Adipocyte (in vitro differentiated cells): ENCODE data around the gene SORCS2.
"Not testable (repeated sequence)": the region's sequence is repeated elsewhere in the genome, so short reads cannot be mapped to it uniquely, and the experiment has no call there.

Source experiments
- DNase-seq: peaks from one replicate; pipeline ENCODE4 v3.0.0-alpha.2; 2015; ENCODE audit warnings: low read depth
- H3K27me3 ChIP-seq: replicated peaks from 2 replicates; pipeline ENCODE4 v1.7.0; 2013; ENCODE audit warnings: mild to moderate bottlenecking, low read length, moderate library complexity; ENCODE audit not compliant: control insufficient read depth, insufficient read depth
- H3K36me3 ChIP-seq: 2 replicates; pipeline ENCODE4 v1.7.0; 2013; ENCODE audit warnings: low read length, mild to moderate bottlenecking, moderate library complexity; ENCODE audit not compliant: control insufficient read depth, insufficient read depth, severe bottlenecking
- H3K4me1 ChIP-seq: 2 replicates; pipeline ENCODE4 v1.7.0; 2013; ENCODE audit warnings: mild to moderate bottlenecking, low read length, moderate library complexity; ENCODE audit not compliant: control insufficient read depth, insufficient read depth
- H3K4me3 ChIP-seq: 2 replicates; pipeline ENCODE4 v1.7.0; 2013; ENCODE audit warnings: mild to moderate bottlenecking, low read length, moderate library complexity
- H3K9ac ChIP-seq: 2 replicates; pipeline ENCODE4 v1.7.0; 2013; ENCODE audit warnings: mild to moderate bottlenecking, low read length, moderate library complexity
- H3K9me3 ChIP-seq: 2 replicates; pipeline ENCODE4 v1.7.0; 2013; ENCODE audit warnings: mild to moderate bottlenecking, low read length, moderate library complexity; ENCODE audit not compliant: control insufficient read depth

Gene SORCS2

DNA sequence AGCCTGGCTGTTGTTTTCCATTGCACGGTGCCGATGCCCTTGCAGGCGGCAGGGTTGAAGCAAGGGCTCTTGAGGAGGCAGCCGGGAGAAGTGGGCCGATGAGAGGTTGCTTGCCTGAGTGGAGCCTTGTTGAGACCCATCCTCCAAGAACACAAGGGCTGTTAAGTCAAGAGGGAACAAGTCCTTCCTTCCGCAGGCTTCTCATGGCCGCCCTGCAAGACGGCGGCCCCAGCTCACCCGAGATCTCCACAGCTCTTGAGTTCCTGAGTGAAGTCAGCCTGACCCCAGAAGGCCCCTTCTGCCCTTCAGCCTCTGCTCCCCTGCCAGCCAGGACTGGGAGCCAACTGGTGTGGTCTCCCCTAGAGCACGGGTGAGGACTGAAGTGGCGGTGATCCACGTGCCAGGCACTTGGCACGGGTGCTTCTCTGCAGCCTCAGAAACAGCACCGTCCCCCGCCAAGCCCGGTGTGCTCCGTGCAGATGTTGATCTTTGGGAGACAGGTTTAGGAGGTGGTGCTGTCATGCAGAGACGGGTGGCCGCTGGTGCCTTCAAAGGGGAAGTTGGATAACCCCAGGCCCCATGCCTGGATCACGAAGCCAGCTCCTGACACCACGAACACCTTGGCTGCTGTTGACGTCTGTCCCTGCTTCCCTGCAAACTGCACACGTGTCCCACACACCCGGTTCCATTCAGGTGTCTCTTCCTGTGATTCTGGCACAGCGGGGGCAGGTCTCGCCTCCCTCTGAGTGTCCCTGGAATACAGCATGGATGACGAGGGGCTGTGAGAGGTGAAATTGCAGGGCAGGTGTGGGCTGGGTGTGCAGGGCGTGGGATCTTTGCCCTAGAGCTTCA, 406.8 kb downstream of the SORCS2 start:
- DNase-seq, result no peak
- H3K4me1 ChIP-seq, result no peaks in the 10 kb centered on the region
- H3K36me3 ChIP-seq, result no peaks in the 10 kb centered on the region
- no peaks in the 10 kb centered on the region for H3K9me3 ChIP-seq
- H3K4me3 ChIP-seq, result no peak overlapping the region
- peaks cover 3% of the 10 kb centered on the region for H3K27me3 ChIP-seq
- H3K9ac ChIP-seq, result no peak overlapping the region

DNA sequence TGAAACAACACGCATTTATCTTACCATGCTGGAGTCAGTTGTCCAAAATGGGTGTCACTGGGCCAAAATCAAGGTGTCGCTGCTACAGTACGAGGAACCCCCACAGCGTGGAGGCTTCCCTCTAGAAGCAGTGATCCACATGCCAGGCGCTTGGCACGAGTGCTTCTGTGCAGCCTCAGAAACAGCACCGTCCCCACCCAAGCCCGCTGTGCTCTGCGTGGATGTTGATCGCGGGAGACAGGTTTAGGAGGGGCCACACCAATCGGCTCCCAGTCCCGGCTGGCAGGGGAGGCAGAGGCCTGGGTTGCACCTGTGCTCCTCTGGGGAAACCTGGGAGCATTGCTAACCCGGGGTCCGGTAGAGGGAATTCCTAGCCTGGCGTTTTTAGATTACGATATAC, 407.9 kb downstream of the SORCS2 start:
- no peaks in the 10 kb centered on the region for H3K36me3 ChIP-seq
- DNase-seq, result no peak
- H3K4me3 ChIP-seq, result no peak overlapping the region
- no peak overlapping the region for H3K9ac ChIP-seq
- H3K9me3 ChIP-seq, result peaks cover 6% of the 10 kb centered on the region
- H3K4me1 ChIP-seq, result no peaks in the 10 kb centered on the region
- no peaks in the 10 kb centered on the region for H3K27me3 ChIP-seq

DNA sequence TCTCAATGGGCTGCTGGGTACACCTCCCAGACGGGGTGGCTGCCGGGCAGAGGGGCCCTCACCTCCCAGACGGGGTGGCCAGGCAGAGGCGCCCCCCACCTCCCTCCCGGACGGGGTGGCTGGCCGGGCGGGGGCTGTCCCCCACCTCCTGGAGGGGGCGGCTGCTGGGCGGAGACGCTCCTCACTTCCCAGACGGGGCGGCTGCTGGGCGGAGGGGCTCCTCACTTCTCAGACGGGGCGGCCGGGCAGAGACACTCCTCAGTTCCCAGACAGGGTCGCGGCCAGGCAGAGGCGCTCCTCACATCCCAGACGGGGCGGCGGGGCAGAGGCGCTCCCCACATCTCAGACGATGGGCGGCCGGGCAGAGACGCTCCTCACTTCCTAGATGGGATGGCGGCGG, 409.8 kb downstream of the SORCS2 start:
- not testable (repeated sequence) for H3K27me3 ChIP-seq, H3K4me1 ChIP-seq, H3K9me3 ChIP-seq, H3K4me3 ChIP-seq, H3K9ac ChIP-seq, H3K36me3 ChIP-seq, DNase-seq

DNA sequence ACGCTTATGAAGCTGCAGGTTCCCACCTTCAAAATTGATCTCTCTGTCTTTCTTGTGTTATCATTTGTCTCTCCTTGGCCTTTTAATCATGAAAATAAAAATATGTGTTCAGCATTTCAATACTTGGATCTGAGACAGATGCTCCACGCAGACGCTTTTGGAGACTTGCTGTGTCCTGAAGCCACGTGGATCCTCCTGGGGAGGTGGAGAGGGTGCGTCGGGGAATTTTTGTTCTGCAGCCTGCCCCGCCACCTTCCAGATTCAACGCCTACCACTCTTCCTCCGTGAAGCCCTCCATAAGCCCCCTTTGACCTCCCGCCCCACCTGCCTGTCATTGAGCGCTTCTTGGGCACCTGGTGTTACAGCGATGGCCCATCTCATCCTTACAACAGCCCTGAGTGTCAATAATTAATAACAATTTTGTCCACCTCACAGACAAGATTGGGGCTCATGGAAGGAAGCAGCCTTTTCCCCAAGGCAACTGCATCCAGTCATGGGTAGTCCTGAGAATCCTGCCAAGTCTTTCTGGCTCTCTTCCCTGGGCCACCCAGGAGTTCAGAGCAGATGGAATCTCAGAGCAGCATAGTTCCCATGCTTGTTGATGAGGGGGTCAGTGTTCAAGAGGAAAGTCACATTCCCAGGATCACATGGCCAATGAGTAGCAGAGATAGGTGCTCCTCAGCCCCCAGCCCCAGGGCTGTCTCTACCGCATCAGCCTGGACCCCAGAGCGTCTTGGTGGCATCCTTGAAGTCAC, 415.0 kb downstream of the SORCS2 start:
- peaks cover 3% of the 10 kb centered on the region for H3K27me3 ChIP-seq

DNA sequence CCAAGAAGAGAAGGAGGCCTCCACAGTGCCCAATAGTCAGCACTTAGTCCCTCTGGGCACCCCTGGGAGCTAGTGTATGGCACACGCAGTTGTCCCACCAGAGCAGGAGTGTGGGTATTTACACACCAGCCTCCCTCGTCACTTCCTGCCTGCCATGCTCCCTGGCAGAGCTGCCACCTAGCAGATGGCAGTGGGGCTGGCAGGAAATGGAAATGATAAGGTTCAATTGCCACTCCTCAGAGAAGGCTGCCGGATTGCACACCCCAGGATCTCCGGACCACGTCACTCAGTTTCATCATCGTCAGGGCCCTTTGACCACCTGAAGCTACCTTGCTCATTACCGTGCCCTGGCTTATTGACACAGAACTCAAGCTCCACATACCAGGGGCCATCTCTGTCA, 415.7 kb downstream of the SORCS2 start:
- H3K9me3 ChIP-seq, result peaks cover 7% of the 10 kb centered on the region
- no peaks in the 10 kb centered on the region for H3K4me1 ChIP-seq
- peaks cover 3% of the 10 kb centered on the region for H3K27me3 ChIP-seq
- H3K9ac ChIP-seq, result no peak overlapping the region
- no peak for DNase-seq
- no peak overlapping the region for H3K4me3 ChIP-seq
- H3K36me3 ChIP-seq, result no peaks in the 10 kb centered on the region

More for the DNA sequence above, 415.0 kb downstream of the SORCS2 start:
- Histone ChIP-seq H3K9ac (no peak overlapping the region), H3K4me3 (no peak overlapping the region), H3K4me1 (no peaks in the 10 kb centered on the region), H3K36me3 (no peaks in the 10 kb centered on the region), H3K9me3 (peaks cover 7% of the 10 kb centered on the region)
- DNase-seq, result no peak

DNA sequence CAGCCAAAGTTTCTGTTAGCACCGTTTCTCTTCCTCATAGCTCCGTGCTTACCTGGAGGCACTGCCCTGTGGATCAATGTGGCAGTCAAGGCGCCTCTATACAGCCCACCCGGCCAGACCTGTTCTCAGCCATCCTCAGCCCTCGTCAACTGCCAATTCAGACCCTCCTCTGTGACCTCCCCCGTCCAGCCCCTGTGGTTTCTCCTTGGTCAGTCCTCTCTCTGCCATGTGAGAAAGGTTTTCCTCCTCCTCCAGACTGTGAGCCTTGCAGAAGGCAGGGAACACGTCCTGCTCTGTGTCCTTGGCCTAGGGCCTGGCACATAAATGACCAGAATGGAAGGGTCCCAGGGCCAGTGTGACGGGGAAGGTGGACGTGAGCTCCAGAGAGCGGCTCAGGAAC, 417.0 kb downstream of the SORCS2 start:
- DNase-seq, result no peak

DNA sequence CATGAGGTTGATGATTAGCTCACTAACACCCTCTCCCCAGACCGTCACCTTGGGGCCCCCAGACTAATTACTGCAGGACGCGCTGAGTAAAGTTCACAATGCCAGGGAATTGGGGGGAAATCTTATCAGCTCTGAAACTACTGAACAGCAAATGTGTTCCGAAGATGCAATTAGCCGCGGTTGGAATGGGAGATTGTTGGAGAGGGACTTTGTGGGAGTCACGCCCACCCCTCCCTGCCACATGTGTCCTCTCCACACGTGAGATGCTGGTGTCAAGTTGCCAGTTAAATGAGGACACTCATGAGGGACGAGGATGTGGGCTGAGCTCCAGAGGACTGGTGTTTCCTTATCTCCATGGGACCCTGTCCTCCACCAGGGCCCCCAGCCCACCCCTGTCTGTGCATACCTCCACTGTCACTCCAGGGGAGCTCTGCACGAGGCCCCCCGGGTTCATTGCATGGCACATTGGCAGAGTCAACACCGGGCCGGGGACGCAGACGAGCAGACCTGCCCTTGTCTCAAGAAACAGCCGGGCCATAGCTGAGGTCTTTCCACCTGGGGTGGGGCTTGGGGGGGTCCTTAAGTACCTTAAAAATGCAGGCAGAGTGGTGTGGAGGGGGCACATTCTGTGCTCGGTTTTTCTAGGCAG, 417.8 kb downstream of the SORCS2 start:
- no peaks in the 10 kb centered on the region for H3K36me3 ChIP-seq
- H3K9me3 ChIP-seq, result peaks cover 2% of the 10 kb centered on the region
- H3K27me3 ChIP-seq, result peaks cover 3% of the 10 kb centered on the region
- H3K9ac ChIP-seq, result no peak overlapping the region
- no peak for DNase-seq
- no peaks in the 10 kb centered on the region for H3K4me1 ChIP-seq
- no peak overlapping the region for H3K4me3 ChIP-seq

More for the DNA sequence above, 417.0 kb downstream of the SORCS2 start:
- Histone ChIP-seq H3K36me3 (no peaks in the 10 kb centered on the region), H3K4me1 (no peaks in the 10 kb centered on the region), H3K27me3 (peaks cover 3% of the 10 kb centered on the region), H3K4me3 (no peak overlapping the region), H3K9ac (no peak overlapping the region), H3K9me3 (peaks cover 7% of the 10 kb centered on the region)

DNA sequence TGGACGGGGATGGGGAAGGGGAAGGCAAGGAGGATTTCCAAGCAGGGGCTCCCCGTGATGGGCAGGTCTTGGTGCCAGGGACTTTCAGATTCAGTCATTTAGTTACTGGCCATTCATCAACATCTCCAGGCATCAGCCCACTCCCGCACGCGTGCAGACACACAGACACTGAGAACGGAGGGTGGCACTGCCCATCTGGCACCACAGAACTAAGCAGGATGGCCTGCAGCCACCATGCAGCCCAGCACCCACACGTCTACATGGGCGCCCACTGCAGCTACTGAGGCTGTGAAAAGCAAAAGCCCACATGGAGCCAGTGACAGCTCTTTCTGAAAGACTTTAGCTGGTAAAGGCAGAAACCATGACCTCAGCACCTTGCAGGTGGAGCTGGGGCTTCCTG, 418.5 kb downstream of the SORCS2 start:
- H3K9me3 ChIP-seq, result no peaks in the 10 kb centered on the region
- H3K9ac ChIP-seq, result no peak overlapping the region
- no peaks in the 10 kb centered on the region for H3K4me1 ChIP-seq
- peaks cover 3% of the 10 kb centered on the region for H3K27me3 ChIP-seq
- no peak for DNase-seq
- H3K4me3 ChIP-seq, result no peak overlapping the region
- H3K36me3 ChIP-seq, result no peaks in the 10 kb centered on the region

DNA sequence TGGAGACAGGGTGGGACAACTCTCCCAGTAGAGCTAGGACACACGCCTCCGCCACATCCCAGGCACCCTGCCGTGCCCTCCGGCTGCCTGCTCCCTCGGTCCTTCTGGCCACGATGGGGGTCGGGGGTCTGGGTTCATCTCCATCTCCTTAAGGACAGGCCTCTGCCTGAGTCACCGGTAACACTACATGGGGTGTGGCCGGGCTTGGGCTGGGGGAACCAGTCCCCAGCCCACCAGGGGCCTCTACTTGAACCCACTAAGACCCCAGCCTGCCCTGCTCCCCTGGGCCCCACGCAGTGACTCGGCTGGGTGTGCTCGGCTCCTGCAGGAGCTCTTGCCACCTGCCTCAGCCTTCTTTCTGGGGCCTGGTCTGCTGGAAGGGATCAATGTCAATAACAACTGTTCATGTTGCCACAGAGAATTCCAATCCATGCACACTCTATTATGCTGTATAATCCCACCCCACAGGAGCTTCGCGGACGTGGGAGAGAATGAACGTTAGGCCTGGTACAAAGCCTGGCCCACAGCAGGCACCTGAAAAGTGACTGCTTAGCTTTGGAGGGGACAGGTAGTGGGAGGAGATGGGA, 420.1 kb downstream of the SORCS2 start:
- no peaks in the 10 kb centered on the region for H3K4me1 ChIP-seq
- H3K36me3 ChIP-seq, result no peaks in the 10 kb centered on the region
- H3K9ac ChIP-seq, result no peak overlapping the region
- no peak overlapping the region for H3K4me3 ChIP-seq
- no peak for DNase-seq
- no peaks in the 10 kb centered on the region for H3K9me3 ChIP-seq
- peaks cover 12% of the 10 kb centered on the region for H3K27me3 ChIP-seq

DNA sequence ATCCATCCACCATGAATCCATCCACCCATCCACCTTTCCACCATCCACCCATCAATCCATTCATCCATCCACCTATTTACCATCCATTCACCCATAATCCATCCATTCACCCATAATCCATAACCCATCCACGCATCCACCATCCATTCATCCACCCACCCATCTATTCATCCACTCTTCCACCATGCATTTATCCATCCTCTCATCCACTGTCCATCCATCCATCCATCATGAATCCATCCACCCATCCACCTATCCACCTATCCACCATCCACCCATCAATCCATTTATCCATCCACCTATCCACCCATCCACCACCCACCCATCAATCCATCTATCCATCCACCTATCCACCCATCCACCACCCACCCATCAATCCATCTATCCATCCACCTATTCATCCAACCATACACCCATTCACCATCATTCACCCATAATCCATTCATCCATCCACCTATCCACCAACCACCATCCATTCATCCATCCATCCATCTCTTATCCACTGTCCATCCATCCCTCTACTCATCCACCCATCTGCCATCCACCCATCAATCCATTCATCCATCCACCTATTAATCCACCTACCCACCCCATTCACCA, 422.1 kb downstream of the SORCS2 start:
- Histone ChIP-seq H3K27me3 (peaks cover 19% of the 10 kb centered on the region), H3K4me3 (no peak overlapping the region), H3K36me3 (no peaks in the 10 kb centered on the region), H3K4me1 (no peaks in the 10 kb centered on the region), H3K9ac (no peak overlapping the region), H3K9me3 (no peaks in the 10 kb centered on the region)
- DNase-seq, result no peak

DNA sequence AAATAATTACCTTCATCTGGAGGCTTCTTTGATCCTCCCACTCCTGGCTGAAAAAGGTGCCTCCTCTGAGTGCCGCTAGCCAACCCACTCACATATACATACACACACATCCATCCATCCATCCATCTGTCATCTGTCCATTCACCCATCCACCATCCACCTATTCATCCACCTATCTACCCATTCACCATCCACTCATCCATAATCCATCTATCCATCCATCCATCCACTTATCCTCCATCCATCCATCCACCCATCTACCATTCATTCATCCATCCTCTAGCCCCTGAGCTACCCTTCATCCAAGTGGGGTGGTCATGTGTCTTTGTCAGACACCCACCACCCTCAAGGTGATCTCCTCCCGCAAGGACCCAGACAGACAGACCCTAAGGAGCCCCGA, 423.9 kb downstream of the SORCS2 start:
- DNase-seq, result no peak
- H3K4me1 ChIP-seq, result no peaks in the 10 kb centered on the region
- peaks cover 27% of the 10 kb centered on the region for H3K27me3 ChIP-seq
- H3K36me3 ChIP-seq, result no peaks in the 10 kb centered on the region
- no peaks in the 10 kb centered on the region for H3K9me3 ChIP-seq
- H3K4me3 ChIP-seq, result no peak overlapping the region
- H3K9ac ChIP-seq, result no peak overlapping the region
